Activated T-cell treated with anti-CD3 and anti-CD28 coated beads for 1 hour (primary cell): ENCODE data around the gene RPAP3.
"Not testable (repeated sequence)": the region's sequence is repeated elsewhere in the genome, so short reads cannot be mapped to it uniquely, and the experiment has no call there.

Source experiments
- DNase-seq: peaks from one replicate; pipeline ENCODE4 v3.0.0-alpha.2; 2020; ENCODE audit warnings: low read depth

The RPAP3 gene

DNA sequence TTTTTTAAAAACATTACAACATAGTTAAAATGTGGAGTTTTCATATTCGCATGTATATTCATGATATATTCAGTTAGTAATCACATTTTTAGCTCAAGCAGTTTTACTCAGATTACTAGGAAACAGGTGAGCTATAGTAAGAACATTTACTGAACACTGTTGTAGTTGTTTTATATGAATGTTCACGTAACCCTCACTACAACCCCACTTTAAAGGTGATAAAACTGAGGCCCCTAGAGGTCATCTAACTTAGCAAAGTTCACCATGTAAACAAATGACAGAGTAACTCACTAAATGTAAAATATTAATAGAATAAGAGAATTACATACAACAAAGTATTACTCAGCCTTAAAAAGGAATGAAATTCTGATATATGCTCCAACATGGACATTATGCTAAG is 26.0 kb downstream of the RPAP3 start:
- no peak for DNase-seq

- DNase-seq: no peak
These were observed 33.8 kb downstream of the RPAP3 start for GRCh38 chr12:47672068-47672467.

- DNase-seq: not testable (repeated sequence)
These were observed 37.9 kb downstream of the RPAP3 start for GRCh38 chr12:47667935-47668334.

- no peak for DNase-seq
These were observed 53.2 kb downstream of the RPAP3 start for GRCh38 chr12:47652521-47653234.

GRCh38 chr12:47651368-47652254 is 54.2 kb downstream of the RPAP3 start:
- DNase-seq: peak; percentile 12

GRCh38 chr12:47650469-47650868 is 55.4 kb downstream of the RPAP3 start:
- no peak for DNase-seq

DNA sequence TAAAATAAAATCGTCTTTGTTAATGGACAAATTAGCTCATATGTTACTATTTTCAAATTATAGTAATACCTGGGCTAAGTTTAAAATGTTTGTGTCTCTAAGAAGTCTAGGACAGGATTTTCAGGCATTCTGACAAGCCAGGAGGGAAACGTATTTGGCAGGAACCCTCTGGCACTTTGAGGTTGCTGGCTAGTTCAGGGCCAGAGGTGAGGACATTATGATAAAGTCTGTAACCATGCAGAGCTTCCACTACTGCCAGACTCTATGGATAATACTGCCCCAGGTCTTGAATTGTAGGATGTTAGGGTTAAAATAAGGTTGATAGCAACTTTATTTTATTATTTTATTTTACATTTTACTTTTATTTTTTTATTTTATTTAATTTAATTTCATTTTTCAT is 56.4 kb downstream of the RPAP3 start:
- no peak for DNase-seq

- no peak for DNase-seq
These were observed 57.7 kb downstream of the RPAP3 start for GRCh38 chr12:47648056-47648579.

GRCh38 chr12:47642310-47642709 is 63.5 kb downstream of the RPAP3 start:
- not testable (repeated sequence) for DNase-seq

DNA sequence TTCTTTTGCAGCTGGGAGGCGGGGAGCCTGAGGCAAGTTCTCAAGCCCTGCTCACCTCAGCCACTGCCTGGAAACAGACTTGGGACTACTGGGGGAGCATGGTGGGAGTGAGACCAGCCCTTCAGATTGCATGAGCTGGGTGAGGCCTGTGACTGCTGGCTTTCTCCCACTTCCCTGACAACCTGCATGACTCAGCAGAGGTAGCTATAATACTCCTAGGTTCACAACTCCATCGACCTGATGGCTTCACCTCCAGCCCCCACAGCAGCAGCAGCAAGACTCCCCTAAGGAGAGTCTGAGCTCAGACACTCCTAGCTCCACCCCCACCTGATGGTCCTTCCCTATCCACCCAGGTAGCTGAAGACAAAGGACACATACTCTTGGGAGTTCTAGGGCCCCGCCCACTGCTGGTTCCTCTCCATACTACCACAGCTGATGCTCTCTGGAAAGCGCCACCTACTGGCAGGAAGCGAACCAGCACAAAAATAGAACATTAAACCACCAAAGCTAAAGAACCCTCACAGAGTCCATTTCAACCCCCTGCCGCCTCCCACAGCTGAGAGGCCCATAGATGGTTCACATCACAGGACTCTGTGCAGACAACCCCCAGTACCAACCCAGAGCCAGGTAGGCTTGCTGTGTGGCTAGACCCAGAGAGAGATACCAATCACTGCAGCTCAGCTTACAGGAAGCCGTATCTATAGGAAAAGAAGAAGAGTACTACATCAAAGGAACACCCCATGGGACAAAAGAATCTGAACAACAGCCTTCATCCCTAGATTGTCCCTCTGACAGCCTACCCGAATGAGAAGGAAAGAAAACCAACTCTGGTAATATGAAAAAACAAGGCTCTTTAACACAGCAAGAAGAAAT is 68.7 kb downstream of the RPAP3 start:
- DNase-seq: peak; percentile 12

- DNase-seq: not testable (repeated sequence)
These were observed 70.1 kb downstream of the RPAP3 start for GRCh38 chr12:47635770-47636169.

GRCh38 chr12:47634127-47634526 is 71.7 kb downstream of the RPAP3 start:
- DNase-seq: no peak

DNA sequence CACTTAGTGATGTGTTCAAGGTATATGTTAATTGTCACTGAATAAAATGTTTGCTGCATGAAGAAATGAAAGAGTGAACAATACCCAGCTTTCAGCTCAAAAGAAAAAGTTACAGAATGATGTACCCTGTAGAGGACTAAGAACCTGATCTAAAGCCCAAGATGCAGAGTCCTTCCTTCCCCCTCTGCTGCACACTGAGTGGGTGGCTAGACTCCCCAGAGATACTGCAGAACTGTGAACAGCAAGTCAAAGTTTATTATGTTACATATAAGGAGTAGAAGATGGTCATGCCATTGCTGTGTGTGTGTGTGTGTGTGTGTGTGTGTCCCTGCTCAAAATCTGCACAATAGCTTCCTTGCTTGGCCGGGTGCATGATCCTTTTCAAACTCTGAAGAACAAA is 83.9 kb downstream of the RPAP3 start:
- no peak for DNase-seq

GRCh38 chr12:47617476-47617875 is 88.4 kb downstream of the RPAP3 start:
- DNase-seq: no peak

- no peak for DNase-seq
These were observed 89.4 kb downstream of the RPAP3 start for GRCh38 chr12:47616440-47616839.

DNA sequence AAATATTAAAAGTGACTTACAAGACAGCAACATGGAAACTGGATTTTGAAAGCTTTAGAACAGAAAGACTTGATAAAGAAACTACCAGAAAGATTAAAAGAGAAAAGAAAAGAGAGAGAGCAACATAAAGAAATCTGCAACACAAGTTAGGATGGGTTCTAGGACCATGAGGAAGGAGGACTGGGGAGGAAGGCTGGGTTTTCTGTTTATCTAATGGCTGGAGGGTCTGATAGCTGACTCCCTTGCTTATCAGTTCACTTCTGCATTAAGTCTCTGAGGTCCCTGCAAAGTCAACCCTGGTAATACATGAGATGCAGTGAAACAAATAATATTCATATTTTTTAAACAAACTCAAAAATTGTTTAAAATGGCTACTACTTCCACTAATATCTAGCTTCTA is 90.1 kb downstream of the RPAP3 start:
- DNase-seq: no peak

- no peak for DNase-seq
These were observed 91.3 kb downstream of the RPAP3 start for GRCh38 chr12:47614521-47614920.

GRCh38 chr12:47612953-47613352 is 92.9 kb downstream of the RPAP3 start:
- no peak for DNase-seq

DNA sequence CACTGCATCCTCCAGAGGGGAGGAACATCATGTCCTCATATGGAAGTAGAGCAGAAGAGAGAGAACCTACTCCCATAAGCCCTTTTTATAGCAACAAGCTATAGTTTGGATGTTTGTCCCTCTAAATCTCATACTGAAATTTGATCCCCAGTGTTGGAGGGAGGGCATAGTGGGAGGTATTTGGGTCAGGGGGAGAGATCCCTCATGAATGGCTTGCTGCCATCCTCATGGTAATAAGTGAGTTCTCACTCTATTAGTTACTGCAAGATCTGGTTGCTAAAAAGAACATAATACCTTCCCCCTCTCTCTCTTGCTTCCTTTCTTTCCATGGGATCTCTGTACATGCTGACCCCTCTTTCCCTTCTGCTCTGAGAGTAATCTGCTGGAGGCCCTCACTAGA is 93.9 kb downstream of the RPAP3 start:
- DNase-seq: no peak
